ENCODE results near the gene IL36B. TPM values are rescaled to one million over a fixed set of nuclear protein-coding genes. Genes with fewer than 3 reads are reported as not detected.

IL36B gene
- total RNA-seq, 4 donors from 2014 or later = not detected

GRCh38 chr2:112994648-112995047 is 58.0 kb downstream of the IL36B start:
- no peak for TF ChIP-seq CTCF (IDR thresholded peaks at IDR 0.05; ENCODE audit: low read depth)

- no peak for TF ChIP-seq CTCF (IDR thresholded peaks at IDR 0.05; ENCODE audit: low read depth)
Measured at GRCh38 chr2:112993831-112994230, 58.8 kb downstream of the IL36B start.

- TF ChIP-seq CTCF (IDR thresholded peaks at IDR 0.05; ENCODE audit: low read depth) = no peak
Measured at GRCh38 chr2:112989611-112990010, 63.1 kb downstream of the IL36B start.

- TF ChIP-seq CTCF (IDR thresholded peaks at IDR 0.05; ENCODE audit: low read depth) = no peak
Measured at GRCh38 chr2:112985090-112985489, 67.6 kb downstream of the IL36B start.

GRCh38 chr2:112980537-112980936 is 72.1 kb downstream of the IL36B start:
- no peak for TF ChIP-seq CTCF (IDR thresholded peaks at IDR 0.05; ENCODE audit: low read depth)

- TF ChIP-seq CTCF (IDR thresholded peaks at IDR 0.05; ENCODE audit: low read depth) = no peak
Measured at GRCh38 chr2:112979731-112980130, 72.9 kb downstream of the IL36B start.

- TF ChIP-seq CTCF (IDR thresholded peaks at IDR 0.05; ENCODE audit: low read depth) = no peak
Measured at GRCh38 chr2:112977559-112978056, 75.1 kb downstream of the IL36B start, which contains the start of gene IL36G. Gene IL36G, plus strand, starts transcription at chr2:112978006. Its CDS starts 633 bp downstream, at chr2:112978639.

Small RNA genes lying within 50 kb of the gene (small RNA-seq; reads per million reads assigned to genes)
- not detected for gene HMGN2P23
- not detected for gene RNU6-1180P

Other genes with a start within 250 kb of the IL36B start
- 1 to 10 TPM in 1 of 4 donors, not detected in 3; 1.1 TPM for gene IL1B, start 216.1 kb downstream of the IL36B start, total RNA-seq
- not detected for gene IL37, start 141.7 kb downstream of the IL36B start, total RNA-seq
- gene IL36G, start 74.9 kb downstream of the IL36B start, total RNA-seq = not detected
- gene IL36A, start 47.4 kb downstream of the IL36B start, total RNA-seq = not detected
- not detected for gene IL36RN, start 6.3 kb upstream of the IL36B start, total RNA-seq
- not detected for gene IL1F10, start 15.1 kb upstream of the IL36B start, total RNA-seq
- gene IL1RN, start 74.7 kb upstream of the IL36B start, total RNA-seq = 100 to 1,000 TPM in 1 of 4 donors, 1 to 10 TPM in 2, under 1 TPM in 1; 0.98 to 105 (median 6.0) TPM
- 10 to 100 TPM in 1 of 4 donors, 1 to 10 TPM in 3; 2.8 to 14.8 (median 5.6) TPM for gene PSD4, start 121.1 kb upstream of the IL36B start, total RNA-seq
- 10 to 100 TPM in 1 of 4 donors, 1 to 10 TPM in 3; 2.8 to 10.7 (median 5.8) TPM for gene PAX8, start 226.1 kb upstream of the IL36B start, total RNA-seq

Measured in subcutaneous adipose tissue (tissue), 4 donors.